ENCODE data around the gene NELL1.

- no peak for TF ChIP-seq POLR2A (IDR thresholded peaks at IDR 0.05)
- TF ChIP-seq, protein P1, sequence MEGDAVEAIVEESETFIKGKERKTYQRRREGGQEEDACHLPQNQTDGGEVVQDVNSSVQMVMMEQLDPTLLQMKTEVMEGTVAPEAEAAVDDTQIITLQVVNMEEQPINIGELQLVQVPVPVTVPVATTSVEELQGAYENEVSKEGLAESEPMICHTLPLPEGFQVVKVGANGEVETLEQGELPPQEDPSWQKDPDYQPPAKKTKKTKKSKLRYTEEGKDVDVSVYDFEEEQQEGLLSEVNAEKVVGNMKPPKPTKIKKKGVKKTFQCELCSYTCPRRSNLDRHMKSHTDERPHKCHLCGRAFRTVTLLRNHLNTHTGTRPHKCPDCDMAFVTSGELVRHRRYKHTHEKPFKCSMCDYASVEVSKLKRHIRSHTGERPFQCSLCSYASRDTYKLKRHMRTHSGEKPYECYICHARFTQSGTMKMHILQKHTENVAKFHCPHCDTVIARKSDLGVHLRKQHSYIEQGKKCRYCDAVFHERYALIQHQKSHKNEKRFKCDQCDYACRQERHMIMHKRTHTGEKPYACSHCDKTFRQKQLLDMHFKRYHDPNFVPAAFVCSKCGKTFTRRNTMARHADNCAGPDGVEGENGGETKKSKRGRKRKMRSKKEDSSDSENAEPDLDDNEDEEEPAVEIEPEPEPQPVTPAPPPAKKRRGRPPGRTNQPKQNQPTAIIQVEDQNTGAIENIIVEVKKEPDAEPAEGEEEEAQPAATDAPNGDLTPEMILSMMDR (IDR thresholded peaks at IDR 0.05 in 4 of 5, conservative IDR thresholded peaks at IDR 0.05 in 1 of 5) = no peak
These were observed 113.8 kb downstream of the NELL1 start for GRCh38 chr11:20783220-20783619.
